WERI-Rb-1 (cell line): ENCODE measurements around the gene TRPV4.
A peak's percentile ranks its signal among the peaks of the same experiment; 100 is the strongest.

Experiments used
- DNase-seq: peaks from one replicate; pipeline ENCODE4 v3.0.0-alpha.2; 2020
- H3K27ac ChIP-seq: fragments of 250-450 bp; sonication (Bioruptor Pico); 2 replicates; pipeline ENCODE4 v1.5.1; 2020; ENCODE audit warnings: mild to moderate bottlenecking, moderate library complexity
- H3K27me3 ChIP-seq: fragments of 250-450 bp; sonication (Bioruptor Pico); 2 replicates; pipeline ENCODE4 v1.5.1; 2021; ENCODE audit warnings: mild to moderate bottlenecking, low read depth, moderate library complexity; ENCODE audit not compliant: insufficient read depth, severe bottlenecking
- H3K36me3 ChIP-seq: fragments of 250-450 bp; sonication (Bioruptor Pico); 2 replicates; pipeline ENCODE4 v1.5.1; 2020; ENCODE audit warnings: mild to moderate bottlenecking, moderate library complexity
- H3K4me3 ChIP-seq: 2 replicates; pipeline ENCODE4 v1.5.1; 2011; ENCODE audit warnings: low read depth, mild to moderate bottlenecking, control low read depth, low read length
- H3K9me3 ChIP-seq: fragments of 250-450 bp; sonication (Bioruptor Pico); 2 replicates; pipeline ENCODE4 v1.5.1; 2021; ENCODE audit warnings: mild to moderate bottlenecking, moderate library complexity; ENCODE audit not compliant: severe bottlenecking
- CTCF ChIP-seq: IDR thresholded peaks from 2 replicates; pipeline ENCODE4 v1.5.1; 2011; ENCODE audit warnings: low read depth, mild to moderate bottlenecking, control low read depth, inconsistent platforms, low read length

Gene TRPV4

GRCh38 chr12:109811624-109811995, 21.6 kb downstream of the TRPV4 start:
- Histone ChIP-seq H3K4me3 (no peak overlapping the region), H3K9me3 (peaks cover 4% of the 10 kb centered on the region), H3K27ac (peak overlapping the region; percentile 44), H3K27me3 (no peaks in the 10 kb centered on the region), H3K36me3 (no peaks in the 10 kb centered on the region)
- peak; percentile 61 for TF ChIP-seq CTCF
- peak; percentile 76 for DNase-seq

GRCh38 chr12:109810954-109811623, 22.1 kb downstream of the TRPV4 start:
- no peak for DNase-seq
- H3K27me3 ChIP-seq = no peaks in the 10 kb centered on the region
- H3K9me3 ChIP-seq = peaks cover 4% of the 10 kb centered on the region
- H3K4me3 ChIP-seq = no peak overlapping the region
- no peak for TF ChIP-seq CTCF
- no peaks in the 10 kb centered on the region for H3K36me3 ChIP-seq
- H3K27ac ChIP-seq = peak overlapping the region; percentile 44

- Histone ChIP-seq H3K27me3 (no peaks in the 10 kb centered on the region), H3K36me3 (no peaks in the 10 kb centered on the region), H3K4me3 (no peak overlapping the region), H3K9me3 (peaks cover 2% of the 10 kb centered on the region), H3K27ac (no peak overlapping the region)
- DNase-seq = no peak
- TF ChIP-seq CTCF = no peak
Measured at GRCh38 chr12:109808876-109809646, 24.1 kb downstream of the TRPV4 start.

- H3K27me3 ChIP-seq = no peaks in the 10 kb centered on the region
- no peak for DNase-seq
- no peak for TF ChIP-seq CTCF
- no peak overlapping the region for H3K27ac ChIP-seq
- no peak overlapping the region for H3K4me3 ChIP-seq
- H3K9me3 ChIP-seq = no peaks in the 10 kb centered on the region
- no peaks in the 10 kb centered on the region for H3K36me3 ChIP-seq
Measured at GRCh38 chr12:109807954-109808643, 25.1 kb downstream of the TRPV4 start.

GRCh38 chr12:109804820-109805761, 28.1 kb downstream of the TRPV4 start:
- H3K27me3 ChIP-seq = no peaks in the 10 kb centered on the region
- H3K9me3 ChIP-seq = no peaks in the 10 kb centered on the region
- TF ChIP-seq CTCF = peak; percentile 94
- no peak overlapping the region for H3K4me3 ChIP-seq
- DNase-seq = peak; percentile 77
- no peaks in the 10 kb centered on the region for H3K36me3 ChIP-seq
- H3K27ac ChIP-seq = peak overlapping the region; percentile 24; the same call in 1 of the 2 replicates
